Fibroblast of villous mesenchyme (primary cell): Measurements from ENCODE around the gene STX10. TPM values are rescaled to one million over a fixed set of nuclear protein-coding genes. Genes with fewer than 3 reads are reported as not detected.
"Not testable (repeated sequence)": the region's sequence is repeated elsewhere in the genome, so short reads cannot be mapped to it uniquely, and the experiment has no call there.

Experiments
- DNase-seq: peaks from one replicate; pipeline ENCODE4 v3.0.0-alpha.2; 2010; ENCODE audit warnings: low read depth
- H3K4me3 ChIP-seq: 2 replicates; pipeline ENCODE4 v1.5.1; 2011; ENCODE audit warnings: low read depth, mild to moderate bottlenecking, low read length
- CTCF ChIP-seq: IDR thresholded peaks from 2 replicates; pipeline ENCODE4 v1.5.1; 2012; ENCODE audit warnings: low read depth, mild to moderate bottlenecking, low read length; ENCODE audit not compliant: insufficient read depth
- total RNA-seq: library from RNA; depleted of rRNA; stranded (reverse); fragments of >200 nt; gene quantifications from 2 replicates; pipeline ENCODE4 v1.2.3, GENCODE V29; 2012

The STX10 gene
- total RNA-seq, 1 donor: 58.3 TPM

- DNase-seq: peak; percentile 70
- no peak for TF ChIP-seq CTCF
- no peak overlapping the region for H3K4me3 ChIP-seq
Observed at GRCh38 chr19:13181747-13182388, 31.7 kb upstream of the STX10 start.

- not testable (repeated sequence) for H3K4me3 ChIP-seq, DNase-seq
Observed at GRCh38 chr19:13178291-13178690, 28.1 kb upstream of the STX10 start.

DNA sequence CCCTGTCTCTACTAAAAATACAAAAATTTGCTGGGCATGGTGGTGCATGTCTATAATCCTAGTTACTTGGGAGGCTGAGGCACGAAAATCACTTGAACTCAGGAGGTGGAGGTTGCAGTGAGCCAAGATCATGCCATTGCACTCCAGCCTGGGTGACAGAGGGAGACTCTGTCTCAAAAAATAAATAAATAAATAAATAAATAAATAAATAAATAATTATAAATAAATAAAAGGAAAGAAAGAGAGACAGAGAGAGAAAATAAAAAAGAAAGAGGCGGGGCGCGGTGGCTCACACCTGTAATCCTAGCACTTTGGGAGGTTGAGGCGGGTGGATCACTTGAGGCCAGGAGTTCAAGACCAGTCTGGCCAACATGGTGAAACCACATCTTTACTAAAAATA, 27.4 kb upstream of the STX10 start:
- DNase-seq, H3K4me3 ChIP-seq: not testable (repeated sequence)

GRCh38 chr19:13176345-13176744, 26.2 kb upstream of the STX10 start:
- TF ChIP-seq CTCF: no peak
- H3K4me3 ChIP-seq: no peak overlapping the region
- DNase-seq: no peak

GRCh38 chr19:13173139-13173737, 23.1 kb upstream of the STX10 start:
- no peak overlapping the region for H3K4me3 ChIP-seq
- TF ChIP-seq CTCF: no peak
- no peak for DNase-seq

- TF ChIP-seq CTCF: no peak
- no peak overlapping the region for H3K4me3 ChIP-seq
- peak; percentile 89 for DNase-seq
Observed at GRCh38 chr19:13172346-13173138, 22.4 kb upstream of the STX10 start.

DNA sequence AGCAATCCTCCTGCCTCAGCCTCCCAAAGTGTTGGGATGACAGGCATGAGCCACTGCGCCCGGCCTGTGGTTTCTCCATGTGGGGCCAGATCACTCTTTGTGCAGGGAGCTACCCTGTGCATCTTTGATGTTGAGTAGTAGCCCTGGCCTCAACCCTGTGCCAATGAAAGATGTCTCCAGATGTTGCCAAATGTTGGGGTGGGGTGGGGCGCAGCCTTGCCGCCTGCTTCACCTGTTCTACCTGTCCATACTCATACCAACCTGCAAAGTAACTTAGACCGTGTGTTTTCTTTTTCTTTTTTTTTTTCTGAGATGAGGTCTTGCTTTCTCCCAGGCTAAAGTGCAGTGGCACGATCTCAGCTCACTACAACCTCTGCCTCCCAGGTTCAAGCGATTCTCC, 21.0 kb upstream of the STX10 start:
- H3K4me3 ChIP-seq: no peak overlapping the region
- no peak for TF ChIP-seq CTCF
- no peak for DNase-seq

DNA sequence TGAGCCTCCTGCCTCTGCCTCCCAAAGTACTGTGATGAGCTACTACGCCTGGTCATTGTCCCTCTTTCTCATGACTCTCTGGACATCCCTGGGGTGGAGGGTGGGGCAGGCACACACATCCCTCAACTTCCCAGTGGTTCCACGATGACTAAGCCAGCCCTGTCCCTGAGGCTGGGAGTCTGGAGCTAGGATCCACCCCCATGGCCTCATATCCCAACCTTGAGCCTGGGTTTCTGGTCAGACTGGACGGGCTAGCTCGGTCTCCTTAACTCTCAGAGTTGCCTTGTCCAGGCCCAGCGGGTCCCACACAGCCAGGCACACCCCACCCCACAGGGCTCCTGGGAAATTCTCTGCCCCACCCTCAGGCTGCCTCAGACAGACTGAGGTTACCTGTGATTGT, 19.6 kb upstream of the STX10 start:
- no peak overlapping the region for H3K4me3 ChIP-seq
- TF ChIP-seq CTCF: no peak

GRCh38 chr19:13166151-13166550, 16.0 kb upstream of the STX10 start:
- not testable (repeated sequence) for DNase-seq

More for the DNA sequence above, 19.6 kb upstream of the STX10 start:
- peak; percentile 55 for DNase-seq

More at GRCh38 chr19:13166151-13166550, 16.0 kb upstream of the STX10 start:
- H3K4me3 ChIP-seq: not testable (repeated sequence)
